ENCODE measurements around the gene NOC4L.

The NOC4L gene

GRCh38 chr12:132201391-132202120 is 57.3 kb downstream of the NOC4L start:
- DNase-seq = no peak
